A204.1 (cell line): Measurements from ENCODE around the gene JDP2.
"Not testable (repeated sequence)": the region's sequence is repeated elsewhere in the genome, so short reads cannot be mapped to it uniquely, and the experiment has no call there.

Experiments
- FAIRE-seq: peaks from 2 replicates; lab custom pipeline; 2012; peaks lifted over from hg19 to GRCh38; lab: Jason Lieb, UNC

The JDP2 gene

DNA sequence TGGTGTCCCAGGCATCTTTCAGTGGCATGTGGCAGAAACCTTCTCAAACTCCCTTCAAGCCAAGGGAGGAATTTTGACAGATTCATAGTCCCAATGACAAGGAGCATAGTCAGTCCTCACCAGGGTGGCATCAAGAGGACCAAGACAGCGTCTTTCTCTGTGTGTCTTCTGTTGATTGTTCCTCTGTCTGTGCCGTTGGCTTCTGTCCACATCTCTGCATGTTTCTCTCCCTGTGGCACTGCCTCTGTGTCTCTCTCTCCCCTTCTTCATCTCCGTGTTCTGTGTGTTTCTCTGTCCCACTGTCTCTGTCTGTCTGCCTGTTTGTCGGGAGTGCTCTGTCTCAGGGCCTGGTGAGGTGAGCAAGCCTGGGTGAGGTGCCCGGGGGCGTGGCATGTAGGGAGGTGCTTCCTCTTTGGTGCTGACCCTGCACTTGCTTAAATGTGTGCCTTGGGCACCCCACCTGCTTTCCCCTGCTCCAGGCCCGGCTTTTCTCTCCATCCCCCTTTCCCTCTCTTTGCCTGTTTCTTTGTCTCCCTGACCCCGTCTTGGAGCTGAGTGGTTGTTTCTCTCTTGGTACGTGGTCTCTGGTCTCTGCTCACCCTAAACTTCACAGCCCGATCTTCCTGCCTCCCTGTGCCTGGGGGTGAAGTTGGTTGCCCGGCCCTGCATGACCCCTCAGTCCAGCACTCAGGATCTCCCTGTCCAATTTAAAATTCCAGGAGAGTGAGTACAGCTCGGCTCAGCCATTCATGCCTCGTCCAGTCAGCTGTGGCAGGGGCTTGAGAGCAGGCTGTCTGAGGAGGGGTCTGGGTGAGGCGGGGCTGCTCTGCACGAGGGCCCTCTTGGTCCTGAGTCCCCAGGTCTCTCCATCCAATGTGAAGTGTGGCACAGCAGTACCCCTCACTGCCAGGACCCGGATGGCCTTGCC lies 28.5 kb downstream of the JDP2 start:
- FAIRE-seq, result no peak

DNA sequence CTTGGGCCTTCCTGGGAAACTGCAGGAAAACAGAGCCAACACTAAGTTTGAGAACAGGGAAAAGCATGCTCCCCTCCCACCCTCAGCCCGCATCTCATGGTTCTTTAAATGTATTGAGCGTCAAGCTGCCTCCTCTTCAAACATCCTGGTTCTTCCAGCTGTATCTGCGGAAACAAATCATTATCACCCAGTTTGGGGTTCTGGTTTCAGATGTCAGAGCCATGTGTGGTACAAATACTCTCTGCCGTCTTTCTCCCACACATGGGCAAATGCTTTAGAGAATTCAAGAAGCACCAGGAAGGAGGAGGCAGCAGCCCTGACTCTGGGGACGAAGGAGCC lies 29.1 kb downstream of the JDP2 start:
- no peak for FAIRE-seq

DNA sequence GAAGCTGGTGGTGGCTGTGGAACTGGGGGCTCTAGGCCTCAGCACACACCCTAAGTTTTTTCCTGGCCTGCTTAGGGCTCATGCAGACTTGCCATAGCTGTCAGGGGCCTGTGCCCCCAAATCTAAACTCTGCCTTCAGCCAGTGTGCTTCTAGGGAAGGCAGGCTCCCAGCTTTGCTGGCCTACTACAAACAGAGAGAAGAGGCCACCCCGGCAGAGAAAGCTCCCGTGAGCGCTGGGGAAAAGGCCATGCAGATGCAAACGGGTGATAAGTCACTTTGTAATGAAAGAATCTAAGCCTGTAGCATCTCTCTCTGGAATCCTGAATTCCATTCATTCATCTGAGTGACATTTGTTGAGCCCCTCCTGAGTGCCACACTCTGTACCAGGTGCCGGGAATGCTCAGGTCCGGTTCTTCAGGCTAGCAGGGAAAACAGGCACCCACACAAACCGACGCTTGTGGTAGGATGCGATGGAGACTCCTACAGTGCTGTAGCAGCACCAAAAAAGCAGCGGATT lies 29.9 kb downstream of the JDP2 start:
- no peak for FAIRE-seq

DNA sequence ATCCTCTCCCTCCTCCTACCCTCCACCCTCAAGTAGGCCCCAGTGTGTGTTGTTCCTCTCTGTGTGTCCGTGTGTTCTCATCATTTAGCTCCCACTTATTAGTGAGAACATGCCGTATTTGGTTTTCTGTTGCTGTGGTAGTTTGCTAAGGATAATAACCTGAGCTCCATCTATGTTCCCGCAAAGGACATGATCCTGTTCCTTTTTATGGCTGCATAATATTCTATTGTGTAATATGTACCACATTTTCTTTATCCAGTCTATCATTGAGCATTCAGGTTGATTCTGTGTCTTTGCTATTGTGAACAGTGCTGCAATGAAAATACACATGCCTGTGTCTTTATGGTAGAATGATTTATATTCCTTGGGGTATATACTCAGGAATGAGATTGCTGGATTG lies 30.5 kb downstream of the JDP2 start:
- no peak for FAIRE-seq

DNA sequence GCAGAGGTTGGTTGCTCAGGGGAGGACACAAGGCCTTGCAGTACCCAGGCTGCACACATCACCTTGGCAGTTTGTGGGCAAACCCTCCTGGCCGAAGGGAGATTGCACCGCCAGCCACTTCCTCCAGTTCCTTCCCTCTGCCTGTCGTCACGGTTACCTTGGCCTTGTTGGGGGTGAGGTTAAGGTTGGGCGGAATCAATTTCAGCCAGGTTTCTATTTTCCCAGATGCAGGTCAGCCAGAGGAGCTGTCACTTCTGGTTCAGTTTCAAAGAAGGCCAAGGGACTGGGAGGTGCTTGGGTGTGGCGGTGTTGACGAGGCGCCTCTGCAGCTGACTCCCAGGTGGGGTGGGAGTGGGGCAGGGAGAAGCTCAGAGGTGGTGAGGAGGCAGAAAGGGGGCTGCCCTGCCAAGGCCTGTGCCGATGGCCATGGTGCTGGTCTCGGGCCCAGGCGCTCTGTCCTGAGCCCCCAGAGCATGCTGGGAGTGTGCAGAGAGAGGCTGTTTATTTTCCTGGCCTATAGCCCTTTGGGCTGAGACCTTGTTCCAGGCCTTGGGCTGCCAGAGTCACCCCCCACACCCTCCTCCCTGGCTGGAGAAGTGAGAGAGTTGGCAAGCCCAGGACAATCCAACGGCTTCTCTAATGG lies 31.4 kb downstream of the JDP2 start:
- no peak for FAIRE-seq

DNA sequence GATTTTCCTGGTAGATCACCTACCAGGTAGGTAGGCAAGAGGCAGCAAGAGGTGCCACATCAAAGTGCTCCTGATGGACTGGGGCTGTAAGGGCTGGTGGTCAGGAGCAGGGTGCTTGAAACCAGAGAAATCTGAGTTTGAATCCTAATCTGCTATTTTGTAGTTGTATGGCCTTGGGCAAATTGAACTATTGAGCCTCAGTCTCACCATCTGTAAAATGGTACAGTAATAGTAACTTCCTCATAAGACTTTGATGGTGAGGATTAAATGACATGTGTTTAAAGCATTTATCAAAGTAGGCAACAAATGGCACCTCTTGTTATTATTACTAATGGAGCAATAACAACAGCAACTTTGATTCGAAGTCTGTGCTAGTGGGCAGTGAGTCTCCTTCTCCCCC lies 32.0 kb downstream of the JDP2 start:
- FAIRE-seq, result no peak

DNA sequence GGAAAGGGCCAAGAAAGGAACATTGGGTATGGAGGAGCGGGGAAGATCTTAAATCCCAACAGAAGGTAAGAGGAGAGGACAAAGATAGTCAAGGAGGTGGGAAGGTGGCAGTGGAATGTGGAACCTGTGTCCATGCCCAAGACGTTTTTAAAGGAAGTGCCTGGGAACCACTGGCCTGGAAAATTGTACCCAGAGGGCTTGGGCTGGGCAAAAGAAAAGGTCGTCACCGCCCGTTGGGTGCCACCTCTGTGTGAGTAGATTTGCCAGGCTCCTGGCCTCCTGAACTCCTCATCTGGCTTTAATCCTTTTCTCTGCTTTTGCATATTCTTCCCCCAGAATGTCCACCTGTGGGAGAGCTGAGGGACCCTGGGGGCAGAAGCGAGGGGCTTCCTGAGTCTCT lies 32.6 kb downstream of the JDP2 start:
- no peak for FAIRE-seq

DNA sequence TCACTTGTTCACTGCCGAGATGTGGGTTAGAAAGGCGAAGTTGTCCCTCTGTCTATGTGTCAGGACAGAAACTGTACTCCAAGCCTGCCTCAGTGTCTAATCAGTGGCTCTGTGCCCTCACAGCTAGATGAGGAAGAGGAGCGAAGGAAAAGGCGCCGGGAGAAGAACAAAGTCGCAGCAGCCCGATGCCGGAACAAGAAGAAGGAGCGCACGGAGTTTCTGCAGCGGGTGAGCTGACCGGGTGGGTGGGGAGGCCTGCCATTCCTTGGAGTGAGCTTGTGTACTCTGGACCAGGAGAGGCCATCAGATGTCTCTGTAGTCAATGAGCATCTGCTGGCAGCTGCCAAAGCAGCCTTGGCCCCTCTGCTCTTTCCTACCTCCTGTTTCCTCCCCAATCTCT lies 33.5 kb downstream of the JDP2 start:
- FAIRE-seq, result no peak

DNA sequence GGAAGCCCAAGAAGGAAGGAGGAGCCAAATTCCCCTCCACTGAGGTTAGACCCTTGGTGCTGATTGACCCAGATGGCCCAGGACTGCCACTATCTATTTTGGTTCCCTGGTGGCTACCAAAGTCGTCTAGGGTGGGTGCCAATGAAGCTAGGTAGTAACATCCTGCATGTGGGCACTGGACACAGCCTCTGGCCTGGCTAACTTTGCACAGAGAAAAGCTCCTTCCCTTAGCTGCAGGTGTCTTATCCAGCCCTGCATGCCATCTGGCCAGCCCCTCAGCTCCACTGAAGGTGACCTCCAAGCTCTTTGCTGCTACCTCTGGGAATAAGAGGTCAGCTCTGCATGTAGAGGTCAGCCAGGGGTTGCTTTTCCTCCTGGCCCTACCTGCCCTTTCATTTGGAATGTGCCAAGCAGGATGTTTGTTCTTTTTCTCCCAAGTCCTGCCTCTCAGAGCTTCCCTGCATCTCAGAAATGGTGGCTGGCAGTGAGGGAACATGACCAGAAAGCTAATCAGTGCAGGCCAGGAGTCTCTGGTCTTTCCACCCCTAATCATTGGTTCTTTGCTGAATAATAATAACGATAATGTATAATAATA lies 34.0 kb downstream of the JDP2 start:
- no peak for FAIRE-seq

DNA sequence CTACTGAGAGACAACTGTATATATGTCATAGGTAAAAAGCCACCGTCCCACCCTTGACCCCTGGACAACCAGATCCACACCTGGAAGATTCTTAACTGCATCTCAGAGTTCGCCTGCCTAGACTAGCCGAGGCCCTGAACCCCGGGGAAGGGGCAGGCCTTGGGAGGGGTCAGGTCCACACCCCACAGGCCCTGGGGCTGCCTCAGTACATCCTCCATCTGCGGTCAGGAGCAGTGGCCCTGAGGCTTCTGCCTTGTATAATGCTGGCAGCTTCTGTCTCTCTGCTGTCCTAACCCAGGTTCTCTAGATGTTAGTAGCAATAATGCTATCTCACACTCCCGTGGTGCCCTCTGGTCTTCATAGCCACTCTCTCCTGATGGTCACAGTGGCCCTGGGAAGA lies 36.8 kb downstream of the JDP2 start:
- FAIRE-seq, result no peak

DNA sequence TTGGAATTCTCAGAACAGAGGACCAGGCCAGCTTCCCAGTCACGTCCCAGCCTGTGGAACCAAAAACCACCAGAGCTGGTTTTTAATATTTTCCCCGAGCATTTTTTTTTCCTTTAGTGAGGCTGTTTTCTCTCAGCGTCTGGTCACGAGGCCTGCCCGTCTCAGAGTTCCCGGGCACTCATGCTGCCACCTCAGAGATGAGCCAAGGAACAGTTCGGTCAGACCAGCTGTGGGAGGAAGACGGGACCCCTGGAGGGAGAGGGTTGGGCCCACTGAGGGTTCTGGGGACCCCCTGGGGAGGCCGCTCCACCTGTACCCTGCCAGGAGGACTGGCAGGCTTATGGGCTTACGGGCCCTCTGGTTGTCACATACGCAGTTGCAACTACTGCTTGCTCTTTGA lies 39.9 kb downstream of the JDP2 start:
- FAIRE-seq, result no peak

DNA sequence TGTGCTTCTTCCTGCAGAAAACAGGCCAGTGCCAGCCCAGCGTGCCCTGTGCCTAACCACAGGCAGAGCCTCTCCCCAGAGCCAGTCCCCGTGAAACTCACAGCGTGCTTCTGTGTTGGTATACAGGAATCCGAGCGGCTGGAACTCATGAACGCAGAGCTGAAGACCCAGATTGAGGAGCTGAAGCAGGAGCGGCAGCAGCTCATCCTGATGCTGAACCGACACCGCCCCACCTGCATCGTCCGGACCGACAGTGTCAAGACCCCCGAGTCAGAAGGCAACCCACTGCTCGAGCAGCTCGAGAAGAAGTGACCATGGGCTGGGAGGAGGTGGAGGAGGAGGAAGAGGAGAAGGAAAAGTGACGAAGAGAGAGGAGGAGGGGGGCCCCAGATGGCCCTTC lies 41.3 kb downstream of the JDP2 start:
- FAIRE-seq, result no peak

DNA sequence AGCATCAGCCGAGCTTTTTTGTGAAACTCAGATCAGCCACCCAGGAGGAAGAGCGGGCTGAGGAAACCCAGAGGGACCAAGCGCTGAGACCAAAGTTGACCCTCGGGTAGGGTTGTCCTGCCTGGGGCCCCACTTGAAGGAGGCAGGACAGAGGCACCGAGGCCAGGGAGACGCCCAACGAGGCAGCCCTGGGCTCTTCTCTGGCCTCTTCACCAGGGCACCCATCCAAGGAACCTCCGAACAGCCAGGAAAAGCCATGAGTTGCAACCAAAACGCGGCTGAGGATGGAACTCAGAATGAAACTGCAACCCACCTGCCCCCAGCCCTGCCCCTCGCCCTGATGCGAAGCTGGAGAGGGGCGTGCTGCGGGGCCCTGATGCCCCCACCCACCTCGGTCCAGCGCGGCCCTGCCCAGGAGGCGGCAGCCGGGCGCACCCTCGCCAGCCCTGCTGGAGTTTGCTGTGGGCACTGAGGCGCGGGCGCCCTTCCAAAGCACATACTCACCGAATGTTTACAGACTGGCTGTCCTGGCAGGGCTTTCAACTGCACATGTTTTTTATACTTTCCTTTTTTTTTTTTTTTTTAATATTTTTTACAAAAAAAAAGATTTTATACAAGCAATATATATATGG lies 41.9 kb downstream of the JDP2 start:
- no peak for FAIRE-seq

DNA sequence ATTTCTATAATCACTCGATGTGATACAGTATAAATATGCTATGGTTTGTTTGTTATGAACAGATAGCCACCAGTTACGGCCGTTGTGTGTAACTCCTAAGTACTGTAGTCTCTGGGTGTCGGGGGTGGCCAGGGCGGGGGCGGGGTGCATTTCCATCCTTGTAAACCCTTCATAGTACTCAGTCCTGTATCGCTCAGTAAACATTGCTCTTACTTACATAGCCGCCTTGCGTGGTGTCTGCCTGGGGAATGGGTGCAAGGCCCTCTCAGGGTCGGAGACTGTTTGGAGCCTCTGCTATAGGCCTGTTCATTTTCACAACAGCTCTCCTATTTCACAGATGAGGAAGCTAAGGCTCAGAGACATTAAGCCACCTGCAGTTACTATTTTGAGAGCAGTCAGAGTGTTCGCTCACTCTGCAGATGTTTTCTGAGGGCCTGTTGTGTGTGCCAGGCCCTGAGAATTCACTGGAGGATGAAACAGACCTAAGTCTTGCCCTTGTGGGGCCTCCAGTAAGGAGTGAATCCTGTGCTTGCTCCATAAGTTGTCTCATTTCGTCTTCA lies 42.5 kb downstream of the JDP2 start:
- no peak for FAIRE-seq

DNA sequence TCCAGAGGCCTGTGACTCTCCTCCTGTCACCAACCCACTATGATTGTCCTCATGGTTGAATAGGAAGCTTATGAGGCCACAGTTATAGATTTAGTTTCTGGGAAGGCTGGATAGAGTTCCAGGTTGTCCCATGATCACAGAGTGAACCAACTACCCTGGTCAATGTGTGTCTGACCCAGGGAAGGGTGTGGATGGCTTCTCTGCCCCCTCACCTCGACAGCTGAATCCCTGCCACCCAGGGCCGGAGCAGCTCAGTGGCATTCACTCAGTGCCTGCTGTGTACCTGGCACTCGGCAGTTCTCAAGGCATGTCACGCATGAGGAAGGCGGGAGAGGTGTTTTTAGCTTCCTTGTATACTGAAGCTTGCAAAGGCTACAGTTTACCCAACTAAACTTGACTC lies 43.2 kb downstream of the JDP2 start:
- FAIRE-seq, result no peak

DNA sequence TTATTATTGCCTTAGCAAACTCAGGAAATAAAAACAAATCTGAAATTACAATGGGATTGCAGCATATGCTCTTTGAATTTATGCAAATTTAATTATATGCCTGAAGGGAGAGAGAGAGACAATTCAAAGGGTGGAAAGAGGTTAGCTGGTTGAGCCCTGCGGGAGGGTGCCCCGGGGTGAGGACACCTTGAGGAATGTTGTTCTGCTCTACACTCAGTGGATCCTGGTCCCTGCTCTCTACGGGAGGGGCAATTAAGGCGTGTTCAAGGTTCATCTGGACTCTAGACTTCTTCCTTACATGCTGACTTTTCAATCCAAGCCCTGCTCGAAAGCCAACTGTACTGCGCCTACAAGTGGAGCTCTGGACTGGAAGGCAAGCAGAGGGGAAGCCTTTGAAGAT lies 46.3 kb downstream of the JDP2 start:
- not testable (repeated sequence) for FAIRE-seq

DNA sequence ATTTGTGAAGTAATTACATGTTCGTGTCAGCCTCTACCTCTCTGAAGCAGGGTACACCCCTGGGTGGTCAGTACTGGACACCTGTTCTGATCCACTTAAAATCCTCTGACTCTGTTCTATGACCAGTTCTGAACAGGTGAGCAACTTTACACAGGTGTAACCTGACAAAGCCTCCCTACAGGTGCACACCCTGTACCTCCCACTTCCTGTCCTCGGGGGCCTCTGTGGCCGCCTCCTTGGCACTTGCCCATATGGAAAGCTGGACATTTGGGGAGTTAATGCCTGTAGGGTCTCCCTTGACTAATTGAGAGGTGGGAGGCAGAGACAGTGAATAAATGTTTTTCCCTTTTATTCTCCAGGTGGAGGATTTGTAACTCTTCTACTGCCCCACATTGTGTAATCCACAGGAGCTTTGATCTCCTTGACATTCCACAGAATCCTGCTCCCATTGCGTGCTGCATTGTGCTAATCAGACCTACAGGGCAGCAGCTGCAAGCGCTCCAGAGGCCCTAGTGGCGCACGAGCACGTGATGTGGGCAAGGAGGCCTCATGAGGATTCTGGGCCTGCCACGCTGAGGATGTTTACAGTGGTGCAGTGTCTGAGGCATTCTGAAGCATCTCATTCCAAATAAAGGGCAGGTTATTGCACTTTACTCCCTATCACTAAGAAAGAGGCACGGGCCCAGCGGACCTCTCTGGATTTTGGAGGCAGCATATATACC lies 48.6 kb downstream of the JDP2 start:
- no peak for FAIRE-seq

DNA sequence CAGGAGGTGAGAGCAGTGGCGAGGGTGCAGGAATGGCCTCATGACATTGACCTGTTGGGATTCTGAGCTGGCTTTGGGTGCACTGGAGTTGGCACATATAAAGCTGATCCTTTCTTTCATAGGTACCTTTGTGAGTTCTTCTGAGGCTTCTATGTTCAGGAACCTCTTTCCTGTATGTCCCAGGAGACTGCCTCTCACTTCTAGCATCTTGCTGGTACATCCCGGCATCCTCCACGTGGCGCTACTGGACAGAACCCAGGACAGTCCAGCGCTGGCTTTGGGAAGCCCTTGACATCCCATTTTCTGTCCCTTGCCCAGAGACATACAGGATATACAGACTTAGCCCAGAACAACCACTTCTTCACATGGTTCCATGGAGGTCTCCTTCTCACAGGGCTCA lies 50.1 kb downstream of the JDP2 start:
- FAIRE-seq, result no peak

DNA sequence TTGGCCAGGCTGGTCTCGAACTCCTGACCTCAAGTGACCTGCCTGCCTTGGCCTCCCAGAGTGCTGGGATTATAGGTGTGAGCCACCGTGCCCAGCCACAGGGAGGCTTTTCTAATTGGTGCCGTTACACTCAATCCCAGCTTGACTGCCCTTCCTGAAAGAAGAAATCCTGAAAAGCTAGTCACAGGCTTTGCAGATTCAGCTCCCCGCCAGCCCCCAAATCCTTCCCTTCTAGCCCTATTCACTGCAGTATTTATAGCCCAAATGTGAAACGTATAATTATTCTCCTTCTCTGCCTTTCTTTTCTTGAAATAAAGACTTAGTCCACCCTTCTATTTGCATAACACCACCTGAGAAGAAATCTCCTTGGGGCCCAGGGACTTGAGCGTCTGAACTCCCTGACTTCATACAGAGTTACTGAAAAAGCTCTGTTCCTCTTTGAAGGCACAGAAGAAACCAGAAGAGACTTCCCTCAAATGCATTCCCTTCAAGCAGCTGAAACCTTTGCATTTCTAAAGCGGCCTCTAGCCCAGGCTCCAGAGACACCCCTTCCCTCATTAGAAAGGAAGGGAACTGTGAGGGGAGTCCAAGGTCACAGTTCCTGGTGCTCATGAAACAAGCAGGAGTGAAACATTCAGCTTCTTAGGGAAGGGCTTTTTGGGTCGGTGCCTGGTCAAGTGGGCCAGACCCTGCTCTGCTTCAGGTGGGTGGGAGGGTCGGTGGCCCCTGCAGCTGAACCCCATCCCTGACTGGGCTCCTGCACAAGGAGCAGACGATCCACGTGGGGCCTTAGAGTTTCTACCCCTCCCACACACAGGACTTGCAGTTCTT lies 52.2 kb downstream of the JDP2 start:
- no peak for FAIRE-seq

DNA sequence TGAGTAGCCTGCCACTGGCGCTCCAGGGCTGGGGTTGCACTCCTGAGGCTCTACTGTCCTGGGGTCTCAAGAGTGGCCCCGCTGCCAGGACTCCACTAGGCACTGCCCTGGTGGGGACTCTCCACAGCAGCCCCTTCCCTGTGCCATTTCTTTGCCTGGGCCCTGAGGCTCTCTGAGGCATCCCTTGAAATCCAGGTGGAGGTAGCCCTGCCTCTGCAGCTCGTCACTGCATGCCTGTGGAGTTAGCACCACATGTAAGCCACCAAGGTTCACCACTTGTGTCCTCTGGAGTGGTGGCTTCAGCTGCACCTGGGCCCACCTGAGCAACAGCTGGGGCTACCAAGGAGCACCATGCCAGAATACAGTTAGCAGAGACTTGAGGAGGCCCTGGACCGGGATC lies 54.5 kb downstream of the JDP2 start:
- FAIRE-seq, result no peak
